Fibroblast of lung (primary cell): ENCODE data around the gene CLEC6A.

Experiments
- CTCF ChIP-seq, 2 donors: IDR thresholded peaks in 1 of 2; conservative IDR thresholded peaks in 1 of 2; 1 replicate in 1 of 2; 2 replicates in 1 of 2; pipeline ENCODE4 v1.5.1; 2011 to 2012; ENCODE audit warnings: low read length in 2 of 2, control low read depth in 1 of 2, inconsistent platforms in 1 of 2, low read depth in 1 of 2, mild to moderate bottlenecking in 1 of 2
- EZH2 ChIP-seq: IDR thresholded peaks from 2 replicates; pipeline ENCODE4 v1.5.1; 2012; ENCODE audit warnings: low read length, control low read depth, mild to moderate bottlenecking; ENCODE audit errors: missing control alignments

- TF ChIP-seq CTCF (conservative IDR thresholded peaks at IDR 0.05 in 1 of 2, IDR thresholded peaks at IDR 0.05 in 1 of 2; ENCODE audit: low read depth in 1 of 2, low read length in 2 of 2) (no peak), EZH2 (no peak)
Measured at GRCh38 chr12:8493084-8493483, 37.3 kb downstream of the CLEC6A start.
